ENCODE measurements around the gene OXCT1.
A peak's percentile ranks its signal among the peaks of the same experiment; 100 is the strongest.

The OXCT1 gene

GRCh38 chr5:41869724-41870626 lies at the start of gene OXCT1:
Gene OXCT1, minus strand, starts transcription at chr5:41870425. Its CDS starts 67 bp downstream, at chr5:41870358.
- peak; percentile 91 for DNase-seq

GRCh38 chr5:41918105-41918504 lies 47.9 kb upstream of the OXCT1 start:
- DNase-seq = no peak

- DNase-seq = no peak
Measured at GRCh38 chr5:41908374-41909079, 38.3 kb upstream of the OXCT1 start.

- DNase-seq = no peak
Measured at GRCh38 chr5:41906151-41906550, 35.9 kb upstream of the OXCT1 start.

- peak; percentile 97 for DNase-seq
Measured at GRCh38 chr5:41903892-41904799, 33.9 kb upstream of the OXCT1 start, which contains the start of gene RIMOC1. Gene RIMOC1, plus strand, starts transcription at chr5:41904344. Its CDS starts 24 bp downstream, at chr5:41904368.

GRCh38 chr5:41903382-41903891 lies 33.2 kb upstream of the OXCT1 start:
- DNase-seq = no peak

- no peak for DNase-seq
Measured at GRCh38 chr5:41896230-41896629, 26.0 kb upstream of the OXCT1 start.

- no peak for DNase-seq
Measured at GRCh38 chr5:41893074-41893851, 23.0 kb upstream of the OXCT1 start.

- DNase-seq = no peak
Measured at GRCh38 chr5:41892031-41892430, 21.8 kb upstream of the OXCT1 start.

GRCh38 chr5:41891066-41891707 lies 21.0 kb upstream of the OXCT1 start:
- no peak for DNase-seq

- no peak for DNase-seq
Measured at GRCh38 chr5:41885286-41885685, 15.1 kb upstream of the OXCT1 start.

GRCh38 chr5:41883936-41884335 lies 13.7 kb upstream of the OXCT1 start:
- DNase-seq = no peak

- no peak for DNase-seq
Measured at GRCh38 chr5:41883243-41883642, 13.0 kb upstream of the OXCT1 start.

- DNase-seq = no peak
Measured at GRCh38 chr5:41882765-41883164, 12.5 kb upstream of the OXCT1 start.

GRCh38 chr5:41878643-41879478 lies 8.6 kb upstream of the OXCT1 start:
- DNase-seq = no peak

- no peak for DNase-seq
Measured at GRCh38 chr5:41878173-41878572, 7.9 kb upstream of the OXCT1 start.

- no peak for DNase-seq
Measured at GRCh38 chr5:41877408-41877807, 7.2 kb upstream of the OXCT1 start.

GRCh38 chr5:41876678-41877077 lies 6.5 kb upstream of the OXCT1 start:
- no peak for DNase-seq

GRCh38 chr5:41875121-41875520 lies 4.9 kb upstream of the OXCT1 start:
- no peak for DNase-seq

- no peak for DNase-seq
Measured at GRCh38 chr5:41874512-41875060, 4.4 kb upstream of the OXCT1 start.
